HS-5 (cell line): Measurements from ENCODE around the gene APOE.
A peak's percentile ranks its signal among the peaks of the same experiment; 100 is the strongest.

Experiments
- DNase-seq: peaks from one replicate; pipeline ENCODE4 v3.0.0-alpha.2; 2012; ENCODE audit warnings: low read depth

Gene APOE

DNA sequence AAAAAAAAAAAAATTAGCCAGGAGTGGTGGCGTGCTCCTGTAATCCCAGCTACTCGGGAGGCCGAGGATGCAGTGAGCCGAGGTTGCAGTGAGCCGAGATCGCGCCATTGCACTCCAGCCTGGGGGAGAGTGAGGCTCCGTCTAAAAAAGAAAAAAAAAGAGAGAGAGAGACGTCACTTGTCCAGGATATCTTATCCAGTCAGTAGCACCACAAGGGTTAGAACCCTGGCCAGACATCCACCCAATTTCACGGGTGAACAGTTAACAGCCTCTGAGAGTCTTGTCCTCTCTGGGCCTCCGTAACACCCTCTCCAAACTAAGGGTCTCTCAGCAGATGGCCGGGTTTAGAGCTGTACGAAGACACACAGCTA is 48.7 kb downstream of the APOE start:
- DNase-seq: no peak

GRCh38 chr19:44954649-44955504 is 49.3 kb downstream of the APOE start, which contains the start of gene CLPTM1:
Gene CLPTM1 (plus strand): TSS chr19:44955380. CDS start chr19:44955396, 16 bp downstream.
- DNase-seq: peak; percentile 95

DNA sequence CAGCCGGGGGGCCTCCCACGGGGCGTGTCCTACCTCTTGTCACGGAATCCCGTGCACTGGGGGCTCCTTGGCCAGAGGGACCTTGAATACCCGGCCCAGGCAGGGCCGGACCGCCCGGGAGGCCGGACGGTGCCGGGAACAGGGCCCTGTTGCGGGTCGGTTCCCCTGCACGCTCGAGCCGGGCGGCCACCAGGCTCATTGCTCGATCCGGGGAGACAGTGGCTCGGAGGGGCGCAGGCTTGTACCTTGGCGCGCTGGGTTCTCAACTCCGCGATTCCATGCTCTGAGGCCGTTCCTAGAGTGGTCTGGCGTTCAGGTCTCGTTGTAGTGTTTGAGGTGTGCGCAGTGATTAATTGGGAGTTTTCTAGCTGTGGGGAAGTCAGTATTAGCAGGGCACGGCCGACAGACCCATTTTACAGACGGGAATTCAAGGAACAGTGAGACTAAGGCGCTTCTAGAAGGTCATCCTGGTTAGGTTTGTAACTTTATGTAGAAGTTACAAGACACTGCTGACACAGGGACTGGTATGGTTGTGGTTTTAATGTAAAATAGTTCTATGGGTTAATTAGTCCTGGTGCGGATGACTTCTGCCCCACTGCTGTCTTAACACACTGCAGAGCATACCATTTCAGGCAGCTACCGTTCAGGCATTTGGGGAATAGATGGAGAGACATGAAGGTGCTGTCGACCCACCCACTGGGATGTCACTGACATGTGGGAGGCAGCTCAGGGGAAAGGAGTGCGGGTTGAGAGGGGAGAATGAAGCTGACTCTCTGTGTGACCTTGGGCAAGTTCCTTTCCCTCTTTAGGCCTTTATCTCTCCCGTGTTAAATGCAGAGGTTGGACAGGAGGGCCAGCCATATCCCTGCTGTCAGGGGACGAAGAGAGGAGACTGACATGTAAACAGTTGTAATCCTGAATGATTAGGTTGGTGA is 50.2 kb downstream of the APOE start:
- no peak for DNase-seq

DNA sequence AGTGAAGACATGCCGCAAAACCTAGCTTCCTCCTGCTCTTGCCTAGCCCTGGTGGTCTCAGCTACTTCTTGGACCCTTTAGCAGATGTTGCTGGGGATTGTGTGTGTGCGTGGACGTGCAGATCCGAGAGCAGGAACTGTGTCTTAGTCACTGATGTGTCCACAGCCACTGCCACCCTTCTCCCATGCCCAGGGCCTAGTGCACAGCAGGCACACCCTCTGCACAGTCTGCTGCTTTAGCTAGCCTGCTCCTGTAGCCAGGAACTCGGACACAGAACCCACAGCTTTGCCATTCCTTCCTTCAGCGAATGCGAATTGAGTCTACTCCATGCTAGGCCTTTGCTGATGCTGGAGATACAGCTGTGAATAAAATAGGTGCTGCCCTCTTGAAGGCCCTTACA is 51.9 kb downstream of the APOE start:
- no peak for DNase-seq

- DNase-seq: no peak
Measured at GRCh38 chr19:44958090-44958489, 52.5 kb downstream of the APOE start.
